Measurements from ENCODE around the gene ATE1. TPM values are rescaled to one million over a fixed set of nuclear protein-coding genes. Genes with fewer than 3 reads are reported as not detected.

ATE1 gene
- total and polyA plus RNA-seq, 2 of the 4 experiments (the other 2 are of a cell fraction): 6.4 to 27.8 TPM

GRCh38 chr10:121715969-121716368 is 211.9 kb downstream of the ATE1 start:
- Histone ChIP-seq H3K9ac (ENCODE audit: low read depth, low read length) (no peak overlapping the region), H2AK5ac (ENCODE audit: low read depth, low read length) (no peak overlapping the region), H2AK9ac (replicated peaks; ENCODE audit: low read depth, low read length, poor library complexity) (no peak overlapping the region), H3K4me2 (ENCODE audit: low read depth, low read length) (no peak overlapping the region), H2BK120ac (ENCODE audit: low read depth, low read length) (no peak overlapping the region), H4K20me1 (ENCODE audit: insufficient read depth, low read length) (no peaks in the 10 kb centered on the region), H4K8ac (ENCODE audit: low read depth in 2 of 2, low read length in 2 of 2) (no peak overlapping the region), H3K27ac (ENCODE audit: insufficient read depth, low read length) (no peak overlapping the region), H3K18ac (ENCODE audit: low read depth, low read length) (no peak overlapping the region), H2BK15ac (ENCODE audit: low read depth, low read length) (no peak overlapping the region), H3K9me3 (ENCODE audit: control insufficient read depth, insufficient read depth, low read length) (no peaks in the 10 kb centered on the region), H4K5ac (ENCODE audit: low read depth, low read length) (no peak overlapping the region), H4K91ac (ENCODE audit: insufficient read depth, low read depth, low read length) (no peak overlapping the region), H3K27me3 (ENCODE audit: control insufficient read depth, insufficient read depth, low read length) (no peaks in the 10 kb centered on the region), H2BK20ac (ENCODE audit: low read depth, low read length) (no peak overlapping the region), H3K79me1 (ENCODE audit: low read depth in 1 of 2, low read length in 2 of 2) (no peaks in the 10 kb centered on the region), H3K56ac (ENCODE audit: extremely low read depth, insufficient read depth, low read length) (no peak overlapping the region), H3K4me3 (ENCODE audit: insufficient read depth, low read depth, low read length) (no peak overlapping the region), H3K36me3 (ENCODE audit: control insufficient read depth, insufficient read depth, low read length) (no peaks in the 10 kb centered on the region), H3K23ac (ENCODE audit: low read depth, low read length) (no peak overlapping the region), H2BK5ac (ENCODE audit: low read depth, low read length, poor library complexity, severe bottlenecking) (no peak overlapping the region), H3K14ac (replicated peaks; ENCODE audit: low read depth, low read length) (no peak overlapping the region), H3K9me1 (ENCODE audit: insufficient read depth, low read length) (no peaks in the 10 kb centered on the region), H2AFZ (replicated peaks; ENCODE audit: low read length, poor library complexity) (no peak overlapping the region), H3K4ac (ENCODE audit: low read depth, low read length) (no peak overlapping the region), H3K4me1 (ENCODE audit: control insufficient read depth, insufficient read depth, low read length) (no peaks in the 10 kb centered on the region)
- TF ChIP-seq MAZ (IDR thresholded peaks at IDR 0.05; ENCODE audit: borderline replicate concordance, low read depth, low read length) (no peak), FOS (IDR thresholded peaks at IDR 0.05; ENCODE audit: low read depth, low read length) (no peak), USF2 (IDR thresholded peaks at IDR 0.05; ENCODE audit: low read depth, low read length) (no peak), MXI1 (IDR thresholded peaks at IDR 0.05; ENCODE audit: borderline replicate concordance, low read depth, low read length) (no peak), CHD1 (IDR thresholded peaks at IDR 0.05; ENCODE audit: low read depth, low read length) (no peak), SMC3 (IDR thresholded peaks at IDR 0.05; ENCODE audit: low read depth, low read length) (no peak), BHLHE40 (IDR thresholded peaks at IDR 0.05; ENCODE audit: low read depth, low read length) (no peak), NFE2L2 (IDR thresholded peaks at IDR 0.05; ENCODE audit: low read depth, low read length) (no peak), CEBPB (IDR thresholded peaks at IDR 0.05; ENCODE audit: low read depth, low read length) (no peak), RFX5 (IDR thresholded peaks at IDR 0.05; ENCODE audit: low read depth, low read length) (no peak)
- TF ChIP-seq, protein P1, sequence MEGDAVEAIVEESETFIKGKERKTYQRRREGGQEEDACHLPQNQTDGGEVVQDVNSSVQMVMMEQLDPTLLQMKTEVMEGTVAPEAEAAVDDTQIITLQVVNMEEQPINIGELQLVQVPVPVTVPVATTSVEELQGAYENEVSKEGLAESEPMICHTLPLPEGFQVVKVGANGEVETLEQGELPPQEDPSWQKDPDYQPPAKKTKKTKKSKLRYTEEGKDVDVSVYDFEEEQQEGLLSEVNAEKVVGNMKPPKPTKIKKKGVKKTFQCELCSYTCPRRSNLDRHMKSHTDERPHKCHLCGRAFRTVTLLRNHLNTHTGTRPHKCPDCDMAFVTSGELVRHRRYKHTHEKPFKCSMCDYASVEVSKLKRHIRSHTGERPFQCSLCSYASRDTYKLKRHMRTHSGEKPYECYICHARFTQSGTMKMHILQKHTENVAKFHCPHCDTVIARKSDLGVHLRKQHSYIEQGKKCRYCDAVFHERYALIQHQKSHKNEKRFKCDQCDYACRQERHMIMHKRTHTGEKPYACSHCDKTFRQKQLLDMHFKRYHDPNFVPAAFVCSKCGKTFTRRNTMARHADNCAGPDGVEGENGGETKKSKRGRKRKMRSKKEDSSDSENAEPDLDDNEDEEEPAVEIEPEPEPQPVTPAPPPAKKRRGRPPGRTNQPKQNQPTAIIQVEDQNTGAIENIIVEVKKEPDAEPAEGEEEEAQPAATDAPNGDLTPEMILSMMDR (conservative IDR thresholded peaks at IDR 0.05; ENCODE audit: low read depth, low read length): no peak
- TF ChIP-seq, protein P2, sequence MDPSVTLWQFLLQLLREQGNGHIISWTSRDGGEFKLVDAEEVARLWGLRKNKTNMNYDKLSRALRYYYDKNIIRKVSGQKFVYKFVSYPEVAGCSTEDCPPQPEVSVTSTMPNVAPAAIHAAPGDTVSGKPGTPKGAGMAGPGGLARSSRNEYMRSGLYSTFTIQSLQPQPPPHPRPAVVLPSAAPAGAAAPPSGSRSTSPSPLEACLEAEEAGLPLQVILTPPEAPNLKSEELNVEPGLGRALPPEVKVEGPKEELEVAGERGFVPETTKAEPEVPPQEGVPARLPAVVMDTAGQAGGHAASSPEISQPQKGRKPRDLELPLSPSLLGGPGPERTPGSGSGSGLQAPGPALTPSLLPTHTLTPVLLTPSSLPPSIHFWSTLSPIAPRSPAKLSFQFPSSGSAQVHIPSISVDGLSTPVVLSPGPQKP (IDR thresholded peaks at IDR 0.05; ENCODE audit: borderline replicate concordance, low read depth, low read length): no peak
- ChIA-PET CTCF (no interaction called here), POLR2A (ENCODE audit: unreplicated experiment) (no interaction called here)
- ATAC-seq (ENCODE audit: low read depth) (no peak), DNase-seq (no peak)
- WGBS, 2 experiments (ENCODE audit: extremely low coverage in 2 of 2, insufficient read length in 1 of 2): no CpG with 5 or more reads among the region's 1 CpG
- no TSS peak for BruUV-seq (replicated peaks)
- intact Hi-C loops (cut with micrococcal nuclease): no loop called here
- in situ Hi-C loops (cut with MboI; ENCODE audit: low sequenced_read_pairs): no loop called here
- dilution Hi-C loops (cut with HindIII; ENCODE audit: low sequenced_read_pairs, unreplicated experiment): no loop called here
